ENCODE results near the gene IGFN1. TPM values are rescaled to one million over a fixed set of nuclear protein-coding genes. Genes with fewer than 3 reads are reported as not detected.

The IGFN1 gene
- polyA plus RNA-seq, 1 donor from 2014 or later: not detected

DNA sequence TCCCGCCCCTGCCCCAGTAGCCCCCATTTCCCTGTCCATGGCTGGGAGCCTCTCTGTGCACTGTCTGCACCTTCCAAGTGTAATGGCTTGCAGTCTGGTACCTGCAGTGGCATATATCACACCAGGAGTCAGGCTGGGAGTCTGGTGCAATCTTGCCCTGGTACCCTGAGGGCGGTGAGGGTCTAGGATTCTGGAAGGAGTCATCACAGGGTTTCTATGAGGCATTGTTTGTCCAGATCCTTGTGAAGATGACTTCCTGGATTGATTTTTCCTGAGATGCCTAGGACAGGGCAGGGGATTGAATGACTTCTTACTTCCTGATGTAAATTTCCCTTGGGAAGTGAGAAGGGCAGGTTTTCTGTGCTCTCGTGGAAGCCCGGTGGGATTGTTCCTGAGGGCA lies 86.8 kb downstream of the IGFN1 start:
- Histone ChIP-seq H3K27ac (ENCODE audit: low read length) (no peak overlapping the region), H2AFZ (ENCODE audit: low read depth, low read length) (no peak overlapping the region), H3K9ac (ENCODE audit: low read length) (no peak overlapping the region), H3K27me3 (ENCODE audit: insufficient read depth, low read depth, low read length) (no peaks in the 10 kb centered on the region), H3K36me3 (ENCODE audit: insufficient read depth, low read length) (no peaks in the 10 kb centered on the region), H3K4me3 (ENCODE audit: low read length) (no peak overlapping the region), H3K9me3 (ENCODE audit: low read length) (no peaks in the 10 kb centered on the region), H3K79me2 (replicated peaks; ENCODE audit: insufficient read depth, low read length) (no peaks in the 10 kb centered on the region), H3K4me2 (ENCODE audit: low read length) (no peak overlapping the region), H3F3A (ENCODE audit: insufficient read depth, low read length, poor library complexity, severe bottlenecking) (no peaks in the 10 kb centered on the region), H3K9me2 (ENCODE audit: insufficient read depth, low read length) (no peaks in the 10 kb centered on the region), H4K20me1 (ENCODE audit: insufficient read depth) (no peaks in the 10 kb centered on the region)
- TF ChIP-seq MXI1 (conservative IDR thresholded peaks at IDR 0.05; ENCODE audit: poor library complexity, severe bottlenecking) (no peak), EZH2 (IDR thresholded peaks at IDR 0.05; ENCODE audit: borderline replicate concordance, insufficient read depth, low read length, poor library complexity, severe bottlenecking) (no peak), SMC3 (conservative IDR thresholded peaks at IDR 0.05; ENCODE audit: poor library complexity) (no peak), RAD21 (conservative IDR thresholded peaks at IDR 0.05) (no peak), POLR2AphosphoS5 (IDR thresholded peaks at IDR 0.05) (no peak), TAF1 (IDR thresholded peaks at IDR 0.05; ENCODE audit: low read depth) (no peak), EP300 (conservative IDR thresholded peaks at IDR 0.05; ENCODE audit: poor library complexity, severe bottlenecking) (no peak)
- TF ChIP-seq, protein P1, sequence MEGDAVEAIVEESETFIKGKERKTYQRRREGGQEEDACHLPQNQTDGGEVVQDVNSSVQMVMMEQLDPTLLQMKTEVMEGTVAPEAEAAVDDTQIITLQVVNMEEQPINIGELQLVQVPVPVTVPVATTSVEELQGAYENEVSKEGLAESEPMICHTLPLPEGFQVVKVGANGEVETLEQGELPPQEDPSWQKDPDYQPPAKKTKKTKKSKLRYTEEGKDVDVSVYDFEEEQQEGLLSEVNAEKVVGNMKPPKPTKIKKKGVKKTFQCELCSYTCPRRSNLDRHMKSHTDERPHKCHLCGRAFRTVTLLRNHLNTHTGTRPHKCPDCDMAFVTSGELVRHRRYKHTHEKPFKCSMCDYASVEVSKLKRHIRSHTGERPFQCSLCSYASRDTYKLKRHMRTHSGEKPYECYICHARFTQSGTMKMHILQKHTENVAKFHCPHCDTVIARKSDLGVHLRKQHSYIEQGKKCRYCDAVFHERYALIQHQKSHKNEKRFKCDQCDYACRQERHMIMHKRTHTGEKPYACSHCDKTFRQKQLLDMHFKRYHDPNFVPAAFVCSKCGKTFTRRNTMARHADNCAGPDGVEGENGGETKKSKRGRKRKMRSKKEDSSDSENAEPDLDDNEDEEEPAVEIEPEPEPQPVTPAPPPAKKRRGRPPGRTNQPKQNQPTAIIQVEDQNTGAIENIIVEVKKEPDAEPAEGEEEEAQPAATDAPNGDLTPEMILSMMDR (IDR thresholded peaks at IDR 0.05; ENCODE audit: poor library complexity, severe bottlenecking): no peak
- TF ChIP-seq, protein P2, sequence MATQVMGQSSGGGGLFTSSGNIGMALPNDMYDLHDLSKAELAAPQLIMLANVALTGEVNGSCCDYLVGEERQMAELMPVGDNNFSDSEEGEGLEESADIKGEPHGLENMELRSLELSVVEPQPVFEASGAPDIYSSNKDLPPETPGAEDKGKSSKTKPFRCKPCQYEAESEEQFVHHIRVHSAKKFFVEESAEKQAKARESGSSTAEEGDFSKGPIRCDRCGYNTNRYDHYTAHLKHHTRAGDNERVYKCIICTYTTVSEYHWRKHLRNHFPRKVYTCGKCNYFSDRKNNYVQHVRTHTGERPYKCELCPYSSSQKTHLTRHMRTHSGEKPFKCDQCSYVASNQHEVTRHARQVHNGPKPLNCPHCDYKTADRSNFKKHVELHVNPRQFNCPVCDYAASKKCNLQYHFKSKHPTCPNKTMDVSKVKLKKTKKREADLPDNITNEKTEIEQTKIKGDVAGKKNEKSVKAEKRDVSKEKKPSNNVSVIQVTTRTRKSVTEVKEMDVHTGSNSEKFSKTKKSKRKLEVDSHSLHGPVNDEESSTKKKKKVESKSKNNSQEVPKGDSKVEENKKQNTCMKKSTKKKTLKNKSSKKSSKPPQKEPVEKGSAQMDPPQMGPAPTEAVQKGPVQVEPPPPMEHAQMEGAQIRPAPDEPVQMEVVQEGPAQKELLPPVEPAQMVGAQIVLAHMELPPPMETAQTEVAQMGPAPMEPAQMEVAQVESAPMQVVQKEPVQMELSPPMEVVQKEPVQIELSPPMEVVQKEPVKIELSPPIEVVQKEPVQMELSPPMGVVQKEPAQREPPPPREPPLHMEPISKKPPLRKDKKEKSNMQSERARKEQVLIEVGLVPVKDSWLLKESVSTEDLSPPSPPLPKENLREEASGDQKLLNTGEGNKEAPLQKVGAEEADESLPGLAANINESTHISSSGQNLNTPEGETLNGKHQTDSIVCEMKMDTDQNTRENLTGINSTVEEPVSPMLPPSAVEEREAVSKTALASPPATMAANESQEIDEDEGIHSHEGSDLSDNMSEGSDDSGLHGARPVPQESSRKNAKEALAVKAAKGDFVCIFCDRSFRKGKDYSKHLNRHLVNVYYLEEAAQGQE (IDR thresholded peaks at IDR 0.05; ENCODE audit: borderline replicate concordance): no peak

Other genes with a start within 250 kb of the IGFN1 start
- 53.7 and 73.7 TPM in 2 replicates for gene KIF21B, start 167.1 kb upstream of the IGFN1 start, polyA plus RNA-seq
- gene CACNA1S, start 78.4 kb upstream of the IGFN1 start, polyA plus RNA-seq: 0.05 and 0.14 TPM in 2 replicates
- 0.20 TPM in 1 of 2 replicates, not detected in the other for gene ASCL5, start 63.6 kb upstream of the IGFN1 start, polyA plus RNA-seq
- gene TMEM9, start 36.4 kb upstream of the IGFN1 start, polyA plus RNA-seq: 182 and 193 TPM in 2 replicates
- not detected in 2 replicates for gene PKP1, start 92.7 kb downstream of the IGFN1 start, polyA plus RNA-seq
- not detected in 2 replicates for gene TNNT2, start 186.9 kb downstream of the IGFN1 start, polyA plus RNA-seq
- gene LAD1, start 208.5 kb downstream of the IGFN1 start, polyA plus RNA-seq: not detected in 2 replicates
- gene TNNI1, start 230.9 kb downstream of the IGFN1 start, polyA plus RNA-seq: 3.0 and 8.9 TPM in 2 replicates